NCI-H1105 treated with DMSO at 0.1 percent for 48 hours (cell line): Measurements from ENCODE around the gene ARHGAP25.
"Not testable (repeated sequence)": the region's sequence is repeated elsewhere in the genome, so short reads cannot be mapped to it uniquely, and the experiment has no call there.

ENCODE experiments used
- DNase-seq: peaks from one replicate; lab custom pipeline; 2025; lab: John Stamatoyannopoulos, UW

ARHGAP25 gene

DNA sequence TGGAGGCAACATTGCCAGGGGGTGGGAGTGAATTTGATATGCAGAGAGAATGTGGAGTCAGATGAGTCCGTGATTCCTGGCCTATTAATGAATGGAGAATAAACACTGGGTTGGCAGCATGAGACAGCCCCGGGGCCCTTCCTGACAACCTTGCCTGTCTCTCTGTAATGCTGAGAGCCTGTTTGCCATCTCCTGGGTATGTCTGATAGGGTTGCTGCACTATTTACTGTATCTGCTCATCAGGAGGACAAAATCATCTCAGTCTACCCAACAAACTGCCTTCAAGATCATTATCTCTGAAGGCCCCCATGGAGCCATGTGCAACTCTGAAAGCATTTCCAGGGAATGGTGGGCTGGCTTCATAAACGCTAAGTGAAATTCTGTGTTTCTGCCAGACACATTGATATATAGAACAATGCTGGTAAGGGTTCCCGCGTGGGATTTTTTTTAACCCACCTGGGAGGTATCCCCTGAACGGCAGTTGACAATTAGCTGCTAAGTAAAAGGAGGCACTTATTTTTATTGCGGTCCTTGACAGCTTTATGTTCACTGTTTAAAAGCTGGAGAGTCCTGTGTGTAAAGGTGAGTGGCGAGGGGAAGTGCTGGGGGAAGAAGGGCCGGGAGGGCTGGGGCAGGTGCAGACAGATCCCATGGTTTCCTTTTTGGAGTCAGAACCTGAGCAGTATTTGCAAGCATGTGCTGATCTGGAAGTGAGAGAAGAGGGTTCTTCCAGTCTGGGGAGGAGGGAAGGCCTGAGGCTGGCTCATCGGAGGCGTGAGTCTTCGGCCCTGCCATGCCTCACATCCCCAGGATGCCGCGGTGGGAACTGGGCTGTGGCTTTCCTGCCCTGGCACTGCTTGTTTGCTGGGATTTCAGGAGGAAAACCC is 64.8 kb downstream of the ARHGAP25 start:
- DNase-seq: peak; percentile 83

DNA sequence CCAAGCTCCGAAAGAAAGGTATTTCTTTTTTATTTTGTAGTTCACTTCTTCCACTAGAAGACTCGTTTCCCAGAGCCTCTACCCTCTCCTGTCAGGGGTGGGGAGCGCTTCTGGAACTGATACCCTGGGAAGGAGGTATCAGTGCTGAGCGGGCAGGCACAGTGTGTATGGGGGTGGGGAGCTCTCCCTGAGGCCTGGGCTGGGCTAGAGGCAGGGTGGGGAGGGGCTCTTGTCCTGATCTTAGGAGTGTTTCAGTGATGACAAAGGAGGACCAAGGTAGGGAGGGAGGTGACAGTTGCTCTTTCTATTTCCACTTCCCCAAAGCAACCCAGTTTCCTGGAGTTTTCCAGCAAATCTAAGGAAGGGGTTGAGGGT is 65.4 kb downstream of the ARHGAP25 start:
- peak; percentile 15 for DNase-seq

DNA sequence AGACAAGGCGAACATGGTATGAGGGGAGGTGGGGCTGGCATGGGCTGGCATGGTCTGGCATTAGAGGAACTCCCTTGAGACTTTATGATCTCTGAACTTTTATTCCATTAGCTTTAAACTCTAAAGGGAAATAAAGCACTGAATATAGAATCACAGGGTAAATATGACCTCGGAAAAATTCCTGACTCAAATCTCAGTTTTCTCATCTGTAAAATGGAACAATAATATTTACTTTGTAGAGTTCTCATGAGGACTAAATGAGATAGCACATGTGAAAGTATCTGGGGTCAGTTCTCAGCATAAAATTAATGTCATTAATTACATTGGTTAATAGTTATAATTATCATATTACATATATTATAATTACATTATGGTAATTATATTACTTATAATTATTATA is 65.9 kb downstream of the ARHGAP25 start:
- DNase-seq: no peak

DNA sequence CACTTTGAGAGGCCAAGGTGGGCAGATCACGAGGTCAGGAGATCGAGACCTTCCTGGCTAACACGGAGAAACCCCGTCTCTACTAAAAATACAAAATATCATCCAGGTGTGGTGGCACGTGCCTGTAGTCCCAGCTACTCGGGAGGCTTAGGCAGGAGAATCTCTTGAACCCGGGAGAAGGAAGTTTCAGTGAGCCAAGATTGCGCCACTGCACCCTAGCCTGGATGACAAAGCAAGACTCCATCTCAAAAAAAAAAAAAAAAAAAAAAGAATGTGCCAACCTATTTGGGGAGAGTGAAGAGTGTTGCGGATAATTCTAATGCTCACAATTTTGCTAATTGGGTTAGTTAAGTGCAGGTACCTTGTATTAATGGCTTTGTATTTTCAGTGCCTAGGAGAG is 67.5 kb downstream of the ARHGAP25 start:
- DNase-seq: not testable (repeated sequence)

DNA sequence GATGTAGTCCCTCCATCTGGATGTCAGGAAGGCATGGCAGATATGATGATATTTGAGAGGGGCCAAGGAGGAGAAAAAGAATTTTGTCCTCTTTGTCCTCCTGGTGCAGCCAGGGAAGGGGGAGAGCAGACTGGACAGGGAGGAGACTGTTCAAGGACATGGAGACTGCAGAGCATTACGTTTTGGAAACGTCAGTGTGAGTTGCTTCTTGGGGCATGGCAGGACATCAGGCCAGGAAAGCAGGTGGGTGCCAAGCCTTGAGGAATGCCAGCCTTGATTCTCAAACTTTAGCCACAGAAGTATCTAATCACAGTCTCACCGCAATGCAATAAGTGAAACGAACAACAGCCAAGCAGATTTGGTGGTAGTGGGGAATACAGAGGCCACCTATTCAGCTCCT is 70.4 kb downstream of the ARHGAP25 start:
- DNase-seq: no peak

DNA sequence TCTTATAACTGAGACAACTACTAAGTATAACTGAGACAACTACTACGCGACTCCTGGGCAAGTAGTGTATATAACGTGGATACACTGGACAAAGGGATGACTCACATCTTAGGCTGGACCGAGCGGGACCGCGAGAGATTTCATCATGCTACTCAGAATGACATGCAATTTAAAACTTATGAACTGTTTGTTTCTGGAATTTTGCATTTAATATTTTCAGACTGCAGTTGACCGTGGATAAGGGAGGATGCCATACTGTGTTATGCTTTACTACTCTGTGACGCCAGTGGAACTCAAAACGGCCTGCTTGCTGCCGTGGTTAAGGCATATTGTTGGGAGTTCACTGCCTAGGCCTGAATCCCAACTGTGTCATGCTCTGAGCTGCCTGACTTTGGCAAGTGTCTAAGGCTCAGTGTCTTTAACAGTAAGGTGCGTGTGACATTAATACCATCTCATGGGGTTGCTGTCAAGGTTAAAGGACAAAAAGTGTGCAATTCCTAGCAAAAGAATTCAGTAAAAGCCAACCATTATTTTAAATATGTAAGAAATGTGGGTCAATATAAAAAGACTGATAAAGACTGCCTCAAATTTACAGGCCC is 72.0 kb downstream of the ARHGAP25 start:
- no peak for DNase-seq

DNA sequence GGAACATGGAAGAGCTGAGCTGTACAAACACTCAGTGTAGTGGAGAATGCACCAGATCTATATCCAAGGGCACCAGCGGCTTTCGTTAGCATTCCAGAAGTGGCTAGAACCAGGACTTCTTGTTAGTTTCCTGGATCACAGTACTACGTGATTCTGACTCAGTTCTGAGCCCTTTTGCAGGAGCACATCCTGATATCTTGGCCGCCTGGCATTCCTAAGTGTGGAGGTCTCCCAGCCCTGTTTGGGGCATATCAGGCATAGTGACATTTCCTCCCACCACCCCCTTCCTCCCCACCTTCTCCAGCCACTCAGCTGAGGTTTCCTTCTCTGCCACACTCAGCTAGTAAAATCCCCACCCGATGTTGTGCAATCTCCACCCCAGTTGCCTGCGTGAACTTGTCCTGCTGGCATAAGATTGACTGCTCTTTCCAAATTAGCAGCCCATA is 73.2 kb downstream of the ARHGAP25 start:
- DNase-seq: no peak

DNA sequence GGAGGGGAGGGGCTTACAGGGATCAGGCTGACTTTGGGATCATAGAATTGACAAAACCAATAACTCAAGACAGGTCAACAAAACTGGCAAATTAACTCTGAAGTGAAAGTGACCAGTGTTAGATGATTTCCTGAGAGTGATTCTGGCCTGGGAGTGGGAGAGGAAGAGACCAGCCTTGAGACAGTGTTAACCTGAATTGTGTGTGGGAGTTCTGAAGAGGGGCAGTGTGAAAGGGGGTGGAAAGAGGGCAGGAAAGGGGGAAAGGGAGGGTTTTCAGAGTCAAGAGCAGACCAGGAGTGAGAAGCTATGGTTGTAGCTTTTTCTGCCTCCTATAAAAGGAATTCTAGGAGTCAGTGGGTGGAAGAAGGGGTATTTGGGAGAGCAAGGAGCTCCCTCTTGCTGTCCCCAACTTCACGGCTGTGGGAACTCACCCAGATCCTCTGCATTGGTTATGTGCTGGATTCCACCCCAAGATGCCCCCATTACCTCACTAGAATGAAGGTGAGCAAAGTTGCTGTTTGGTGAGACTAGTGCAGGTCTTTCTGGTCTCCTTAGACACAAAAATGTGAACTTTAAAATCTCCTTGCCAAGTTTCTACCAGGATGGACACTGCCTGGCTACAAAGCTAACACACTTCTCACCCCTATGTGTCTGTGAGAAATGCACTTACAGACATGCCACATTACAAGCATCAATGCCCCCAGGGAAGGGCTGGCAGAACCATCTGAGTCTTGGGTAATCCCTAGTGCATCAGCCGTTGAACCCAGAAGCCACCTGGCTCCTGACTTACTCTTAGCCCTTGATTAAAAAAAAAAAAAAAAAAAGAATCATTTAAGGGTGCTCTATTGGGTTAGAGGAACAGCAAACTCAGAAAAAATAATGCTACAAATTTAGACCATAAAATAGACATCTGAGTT is 75.0 kb downstream of the ARHGAP25 start:
- no peak for DNase-seq

DNA sequence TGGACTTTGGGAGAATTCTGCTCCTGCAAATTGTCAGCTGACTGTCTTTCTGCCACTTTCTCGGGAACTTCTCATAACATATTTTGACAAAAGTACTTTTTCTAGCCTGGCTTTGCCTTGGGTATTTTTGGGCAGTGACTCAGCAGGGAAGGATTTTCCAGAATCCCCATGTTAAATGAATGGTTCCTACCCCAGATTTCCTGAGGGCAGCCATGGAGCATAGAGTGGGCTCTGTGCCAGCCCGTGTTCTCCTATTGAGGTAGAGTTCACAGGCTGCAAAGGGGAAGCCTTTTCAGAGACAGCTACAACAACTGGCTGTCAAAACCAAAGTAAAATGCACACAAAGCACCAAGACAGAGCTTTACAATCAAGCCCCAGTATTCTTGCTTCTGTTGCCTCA is 76.8 kb downstream of the ARHGAP25 start:
- DNase-seq: no peak

DNA sequence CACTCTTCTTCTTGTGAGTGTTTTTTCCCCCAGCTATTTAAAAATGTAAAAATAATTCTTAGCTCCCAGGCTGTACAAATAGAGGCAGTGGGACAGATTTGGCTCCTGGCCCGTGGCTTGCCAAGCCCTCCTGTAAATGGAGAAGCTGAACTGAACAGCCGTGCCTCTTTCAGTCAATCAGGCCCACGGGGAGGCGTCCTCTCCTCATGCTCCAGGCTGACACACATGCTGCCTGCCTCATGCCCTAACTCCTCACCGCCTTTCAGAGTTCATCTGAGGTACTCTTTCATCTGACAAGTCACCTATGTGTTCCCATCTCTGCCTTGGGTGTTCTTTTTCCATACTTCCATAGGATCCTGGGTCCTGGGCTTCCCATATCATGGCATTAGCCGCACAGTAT is 77.6 kb downstream of the ARHGAP25 start:
- DNase-seq: no peak

DNA sequence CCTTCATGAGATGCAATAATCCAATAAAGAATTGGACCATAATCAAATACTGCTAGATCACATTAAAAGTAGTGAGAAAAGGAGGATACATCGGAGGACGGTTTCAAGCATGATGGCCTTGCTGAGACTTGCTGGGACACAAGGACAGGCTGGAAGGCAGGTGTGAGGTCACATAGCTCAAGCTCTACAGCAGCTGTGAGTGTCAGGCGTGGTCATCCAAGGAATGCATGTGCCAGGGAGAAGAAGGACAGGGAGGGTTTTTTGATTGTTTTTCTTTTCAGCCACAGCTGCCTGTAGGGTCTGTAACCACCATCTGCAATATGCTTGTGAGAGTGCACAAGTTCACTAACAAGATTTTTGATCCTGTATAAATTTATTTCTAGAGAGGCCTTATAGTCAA is 79.0 kb downstream of the ARHGAP25 start:
- no peak for DNase-seq

DNA sequence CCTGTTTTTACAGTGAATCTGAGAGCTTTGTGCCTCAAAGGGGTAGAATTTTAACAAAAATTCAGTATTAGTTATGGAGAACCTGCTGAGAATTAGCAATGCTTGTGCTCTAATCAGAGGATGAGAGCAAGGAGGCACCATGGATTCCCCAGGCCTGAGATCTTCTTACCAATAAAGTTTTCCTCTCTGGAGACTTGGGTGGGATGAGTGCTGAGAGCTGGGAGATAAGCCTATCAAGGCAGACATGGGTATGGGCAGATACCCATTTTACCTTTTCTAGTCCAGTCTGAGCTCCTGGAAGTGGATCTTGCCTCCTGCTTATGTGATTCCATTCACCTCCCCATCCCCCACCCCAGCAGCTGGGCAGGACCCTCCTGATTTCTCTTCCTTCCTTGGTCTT is 82.7 kb downstream of the ARHGAP25 start:
- no peak for DNase-seq

DNA sequence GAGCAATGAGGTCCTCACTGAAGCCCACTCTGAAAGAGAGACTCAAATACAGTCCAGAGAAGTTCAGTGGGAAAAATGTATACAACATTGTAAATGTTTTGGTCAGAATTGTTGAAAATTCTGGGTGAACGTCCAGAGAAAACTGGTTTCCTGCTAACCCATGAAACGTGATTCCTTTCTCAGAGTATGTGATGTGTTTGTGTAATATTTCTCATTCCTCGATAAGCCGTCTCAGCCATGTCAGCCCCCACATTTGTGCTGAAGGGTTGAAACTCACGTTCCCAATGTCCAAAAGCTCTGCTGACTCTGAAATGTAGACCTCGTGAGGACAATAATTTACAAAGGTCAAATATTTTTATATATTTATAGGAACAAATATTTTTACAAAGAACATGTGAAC is 84.9 kb downstream of the ARHGAP25 start:
- no peak for DNase-seq

DNA sequence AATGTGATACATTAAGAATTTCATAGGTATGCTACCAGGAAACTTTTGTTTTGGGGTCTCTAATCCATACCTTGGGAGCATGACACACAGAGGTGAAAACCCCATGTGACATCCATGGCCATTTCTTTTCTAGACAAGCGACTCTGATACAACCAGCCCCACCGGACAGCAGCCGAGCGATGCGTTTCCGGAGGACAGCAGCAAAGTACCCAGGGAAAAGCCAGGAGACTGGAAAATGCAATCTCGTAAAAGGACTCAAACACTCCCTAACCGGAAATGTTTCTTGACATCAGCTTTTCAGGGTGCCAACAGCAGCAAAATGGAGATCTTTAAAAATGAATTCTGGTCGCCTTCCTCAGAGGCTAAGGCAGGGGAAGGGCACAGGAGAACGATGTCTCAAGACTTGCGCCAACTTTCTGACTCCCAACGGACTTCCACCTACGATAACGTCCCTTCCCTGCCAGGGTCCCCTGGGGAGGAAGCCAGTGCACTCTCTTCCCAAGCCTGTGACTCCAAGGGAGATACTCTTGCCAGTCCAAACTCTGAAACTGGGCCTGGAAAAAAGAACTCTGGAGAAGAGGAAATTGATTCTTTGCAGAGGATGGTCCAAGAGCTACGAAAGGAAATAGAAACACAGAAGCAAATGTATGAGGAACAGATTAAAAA is 87.7 kb downstream of the ARHGAP25 start:
- DNase-seq: no peak

DNA sequence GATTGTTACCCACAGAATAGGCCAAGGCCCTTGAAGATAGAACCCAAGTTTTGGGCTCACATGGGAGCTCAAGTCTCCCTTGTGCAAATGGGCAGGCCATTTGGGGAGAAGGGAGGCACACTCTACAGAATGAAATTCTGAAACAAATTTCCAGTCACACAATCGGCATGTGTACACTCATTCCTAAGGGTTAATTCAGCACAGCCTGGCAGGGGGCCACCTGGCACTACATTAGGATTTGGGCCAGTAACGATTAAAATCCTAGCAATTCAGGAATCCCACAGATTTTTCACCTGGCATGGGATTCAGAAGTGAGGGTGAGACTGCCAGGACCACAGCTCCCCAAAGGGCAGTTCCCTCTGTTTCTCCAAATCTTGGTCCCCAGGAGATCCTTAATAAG is 90.2 kb downstream of the ARHGAP25 start:
- DNase-seq: no peak

DNA sequence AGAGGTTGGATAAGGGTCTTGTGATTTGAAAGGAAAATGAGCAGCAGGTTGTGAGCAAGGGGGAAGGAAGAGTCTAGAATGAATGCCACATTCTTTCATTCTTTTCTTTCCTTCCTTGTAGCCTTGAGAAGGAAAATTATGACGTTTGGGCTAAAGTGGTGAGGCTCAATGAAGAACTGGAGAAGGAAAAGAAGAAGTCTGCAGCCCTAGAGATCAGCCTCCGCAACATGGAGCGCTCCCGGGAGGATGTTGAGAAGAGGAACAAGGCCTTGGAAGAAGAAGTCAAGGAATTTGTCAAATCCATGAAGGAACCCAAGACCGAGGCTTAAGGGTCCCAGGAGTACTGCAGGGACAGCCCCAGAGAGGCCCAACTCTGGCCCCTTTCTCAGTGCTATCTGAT is 91.3 kb downstream of the ARHGAP25 start:
- no peak for DNase-seq

DNA sequence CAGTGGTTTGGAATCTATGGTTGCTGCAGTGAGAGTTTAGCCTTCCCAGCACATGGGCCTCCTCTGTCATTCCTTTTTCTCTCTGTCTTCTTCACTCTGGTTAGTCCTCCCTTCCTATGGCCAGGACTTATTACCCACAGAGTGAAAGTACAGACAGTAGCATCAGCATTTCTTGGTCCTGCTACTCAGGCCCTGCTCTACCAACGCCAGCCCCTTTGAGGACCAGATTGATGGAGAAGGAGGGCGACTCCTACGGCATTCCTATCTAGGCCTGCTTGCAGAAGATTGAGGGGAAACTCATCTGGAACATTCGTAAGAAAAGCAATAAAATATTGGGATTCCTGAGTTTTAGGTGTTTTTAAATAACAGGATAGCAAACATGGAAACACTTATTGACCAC is 93.1 kb downstream of the ARHGAP25 start:
- no peak for DNase-seq

DNA sequence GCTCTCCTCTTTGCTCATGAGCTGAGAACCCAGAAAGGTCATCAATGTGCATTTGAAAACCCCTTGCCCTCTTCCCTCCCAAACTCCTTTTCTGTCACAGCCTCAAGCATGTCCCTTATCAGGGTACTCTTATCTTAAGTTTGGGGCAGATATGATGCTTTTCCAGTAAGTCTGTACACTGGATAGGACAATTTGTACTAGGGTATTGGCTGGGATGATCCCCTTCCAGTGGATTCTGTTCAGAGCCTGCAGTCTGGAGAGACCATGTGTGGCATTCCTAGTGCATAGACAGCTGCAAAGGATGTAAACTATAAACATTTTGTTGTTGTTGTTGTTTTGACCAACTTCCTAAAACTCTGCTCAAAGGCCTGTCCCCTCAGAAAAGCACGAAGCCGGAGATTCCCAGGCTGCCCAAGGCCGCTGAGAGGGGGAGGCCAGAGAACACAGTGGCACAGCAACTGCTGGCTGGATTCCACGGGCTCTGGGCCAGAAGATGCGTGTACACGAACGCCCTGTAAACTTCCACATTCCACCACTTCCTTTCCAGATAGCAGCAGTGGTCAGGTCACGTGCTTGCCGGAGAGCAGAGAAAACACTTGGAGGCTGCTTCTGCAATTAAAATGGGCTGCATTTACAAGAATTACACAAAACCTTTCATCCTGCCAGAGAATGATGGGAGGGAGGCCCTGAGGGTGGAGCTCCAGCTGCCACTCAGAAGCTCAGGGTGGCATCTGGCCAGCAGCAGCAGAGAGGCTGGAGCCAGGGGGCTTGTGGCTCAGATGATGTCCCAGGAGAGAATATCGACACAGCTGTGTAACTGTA is 94.5 kb downstream of the ARHGAP25 start:
- peak; percentile 77 for DNase-seq

DNA sequence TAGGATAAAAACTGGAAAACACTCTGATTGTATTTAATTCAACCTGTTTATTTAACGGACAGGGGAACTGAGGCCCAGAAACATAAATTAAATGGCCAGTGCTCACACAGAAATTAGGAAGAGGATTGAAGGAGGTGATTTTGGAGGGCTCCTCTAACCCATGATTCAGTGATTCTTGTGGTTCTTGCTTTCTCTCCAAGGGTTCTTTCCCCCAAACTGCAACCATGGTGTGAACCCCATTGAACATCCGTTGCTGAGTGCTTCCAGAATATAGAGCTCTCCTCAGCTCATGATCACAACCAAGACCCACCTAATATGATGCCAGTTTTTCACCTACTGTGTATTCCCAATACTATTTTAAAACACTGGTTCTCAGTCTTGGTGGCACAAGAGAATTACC is 95.1 kb downstream of the ARHGAP25 start:
- no peak for DNase-seq

DNA sequence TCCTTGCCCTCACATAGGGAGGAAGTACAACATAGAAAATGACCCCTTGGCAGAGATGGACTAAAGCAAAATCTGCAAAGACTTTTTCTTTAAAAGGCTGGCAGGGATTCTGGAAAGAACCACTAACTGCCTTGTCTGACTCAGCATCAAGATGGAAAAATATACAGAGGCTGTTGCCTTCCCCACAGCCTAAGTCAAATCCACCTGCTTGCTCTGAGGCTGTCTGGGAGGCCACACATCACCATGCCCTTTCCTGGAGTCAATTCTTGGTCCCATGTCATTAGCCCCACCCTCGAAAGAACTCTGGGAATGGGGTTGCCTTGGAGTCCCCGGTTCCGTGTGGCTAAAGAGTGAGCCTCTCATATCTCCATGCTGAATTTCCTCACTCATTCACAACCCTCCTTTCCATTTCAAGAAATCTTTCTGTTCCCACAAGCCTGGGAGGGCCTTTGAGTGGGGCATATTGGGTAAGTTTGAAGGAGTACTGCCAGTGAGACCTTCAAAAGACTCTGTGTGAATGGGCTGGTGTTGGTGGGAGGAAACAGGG is 97.1 kb downstream of the ARHGAP25 start:
- DNase-seq: no peak
